WTC11 (cell line): ENCODE results near the gene RAB22A.

Source experiments
- JUN ChIP-seq: sonication (generic); formaldehyde crosslinking; IDR thresholded peaks from 2 replicates; pipeline ENCODE4 v1.8.0; 2023; ENCODE audit warnings: mild to moderate bottlenecking, missing genetic modification reagents
- MXD4 ChIP-seq: fragments of 250-450 bp; sonication (Bioruptor Pico); IDR thresholded peaks from 2 replicates; pipeline ENCODE4 v1.8.0; 2021; ENCODE audit warnings: mild to moderate bottlenecking, moderate library complexity, borderline replicate concordance

- TF ChIP-seq MXD4 (CRISPR knock-in tag) (no peak), JUN (CRISPR knock-in tag) (no peak)
Observed at GRCh38 chr20:58330249-58330648, 20.7 kb downstream of the RAB22A start.
